HuH-7.5 (cell line): Measurements from ENCODE around the gene TKTL1.
"Not testable (repeated sequence)": the region's sequence is repeated elsewhere in the genome, so short reads cannot be mapped to it uniquely, and the experiment has no call there.

Experiments used
- DNase-seq: peaks from one replicate; pipeline ENCODE4 v3.0.0; 2011; ENCODE audit warnings: low spot score

The TKTL1 gene

DNA sequence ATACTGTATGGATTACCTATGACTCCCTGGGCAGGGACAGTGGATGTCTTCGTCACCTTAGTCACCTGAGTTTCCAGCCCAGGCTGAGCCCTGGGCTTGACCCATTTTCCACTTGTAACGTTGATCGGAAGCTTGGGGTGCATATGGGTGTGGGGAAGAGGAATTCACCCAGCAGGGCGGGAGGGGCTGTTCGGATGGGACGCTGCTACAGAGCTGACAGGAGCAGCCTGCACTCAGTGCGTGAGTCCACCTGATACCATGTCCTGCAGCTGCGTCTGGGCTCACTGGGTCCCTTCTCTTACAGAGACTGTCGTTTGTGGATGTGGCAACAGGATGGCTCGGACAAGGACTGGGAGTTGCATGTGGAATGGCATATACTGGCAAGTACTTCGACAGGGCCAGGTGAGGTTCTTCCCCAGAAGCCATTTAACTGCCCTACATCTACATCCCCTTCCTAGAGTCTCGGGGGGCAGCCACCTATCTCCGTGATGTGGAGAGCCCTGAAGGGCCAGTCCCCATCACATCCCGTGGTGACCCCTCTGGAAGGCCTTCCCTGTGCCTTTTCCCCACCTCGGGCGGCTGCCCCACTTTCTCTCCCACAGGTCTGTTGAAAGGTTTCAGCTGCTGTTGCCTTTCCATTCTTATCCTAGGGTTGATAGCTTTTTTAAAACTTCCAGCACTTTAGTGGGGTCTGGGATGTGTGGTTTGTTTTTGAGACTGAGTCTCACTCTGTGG lies 13.6 kb downstream of the TKTL1 start:
- no peak for DNase-seq

DNA sequence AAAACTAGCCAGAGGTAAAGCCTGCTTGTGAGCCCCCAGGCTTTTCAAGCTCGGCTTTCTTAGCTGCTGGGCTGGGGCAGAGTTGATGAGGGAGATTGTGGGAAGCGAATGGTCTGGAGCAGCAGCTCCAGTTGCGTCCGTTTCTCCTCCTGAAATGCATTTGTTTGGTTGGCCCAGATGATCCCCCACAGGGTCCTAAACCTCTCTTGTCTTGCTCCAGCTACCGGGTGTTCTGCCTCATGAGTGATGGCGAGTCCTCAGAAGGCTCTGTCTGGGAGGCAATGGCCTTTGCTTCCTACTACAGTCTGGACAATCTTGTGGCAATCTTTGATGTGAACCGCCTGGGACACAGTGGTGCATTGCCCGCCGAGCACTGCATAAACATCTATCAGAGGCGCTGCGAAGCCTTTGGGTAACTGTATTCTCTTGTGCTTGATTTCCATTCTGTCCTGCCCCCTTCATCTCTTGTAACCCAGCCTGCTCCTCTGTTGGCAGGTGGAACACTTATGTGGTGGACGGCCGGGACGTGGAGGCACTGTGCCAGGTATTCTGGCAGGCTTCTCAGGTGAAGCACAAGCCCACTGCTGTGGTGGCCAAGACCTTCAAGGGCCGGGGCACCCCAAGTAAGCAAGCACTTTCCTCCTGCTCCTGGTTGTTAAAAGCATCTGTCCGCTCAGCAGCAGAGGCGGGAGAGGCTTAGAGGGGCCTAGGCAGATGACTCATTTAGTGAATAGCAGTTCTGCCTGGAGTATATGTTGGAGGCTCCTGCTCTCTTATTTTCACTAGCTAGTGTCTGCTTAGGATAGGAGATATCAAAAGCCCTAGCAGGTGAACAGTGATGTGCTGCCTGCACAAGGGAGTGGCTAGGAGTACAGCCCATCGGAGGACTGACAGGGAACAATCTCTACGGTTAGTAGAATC lies 15.3 kb downstream of the TKTL1 start:
- DNase-seq: no peak

DNA sequence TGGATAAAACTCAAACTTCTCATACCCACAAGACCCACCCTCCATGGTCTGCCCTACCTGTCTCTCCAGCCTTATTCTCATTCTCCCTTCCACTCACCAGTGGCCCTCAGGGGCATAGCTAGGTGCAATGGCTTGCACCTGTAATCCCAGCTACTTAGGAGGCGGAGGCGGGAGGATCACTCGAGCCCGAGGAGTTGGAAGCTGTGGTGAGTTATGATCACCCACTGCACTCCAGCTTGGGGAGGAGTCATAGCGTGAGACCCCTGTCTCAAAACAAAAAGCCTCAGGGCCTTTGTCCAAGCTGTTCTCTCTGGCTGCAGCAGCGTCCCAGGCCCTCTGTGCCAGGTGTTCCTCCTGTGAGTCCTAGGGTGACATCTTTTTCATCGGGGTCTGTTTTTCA lies 16.5 kb downstream of the TKTL1 start:
- DNase-seq: no peak

DNA sequence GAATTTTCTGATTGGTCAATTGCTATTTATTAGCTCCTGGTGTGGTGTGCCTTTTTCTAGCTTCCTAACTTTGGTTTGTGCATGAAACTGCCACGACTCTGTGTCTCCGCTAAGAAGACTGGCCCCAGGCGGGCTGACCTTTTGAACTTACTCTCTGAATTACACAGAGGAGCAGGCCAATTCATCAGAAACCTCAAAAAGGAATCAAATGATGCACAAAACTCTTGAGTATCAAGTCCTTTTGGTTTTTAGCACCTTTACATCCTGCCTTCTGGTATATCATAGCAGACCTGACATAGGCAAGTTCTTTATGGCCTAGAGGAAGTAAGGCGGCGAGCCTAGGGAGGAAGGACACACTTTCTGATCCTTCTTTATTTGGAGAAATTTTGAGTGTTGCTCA lies 17.6 kb downstream of the TKTL1 start:
- no peak for DNase-seq

DNA sequence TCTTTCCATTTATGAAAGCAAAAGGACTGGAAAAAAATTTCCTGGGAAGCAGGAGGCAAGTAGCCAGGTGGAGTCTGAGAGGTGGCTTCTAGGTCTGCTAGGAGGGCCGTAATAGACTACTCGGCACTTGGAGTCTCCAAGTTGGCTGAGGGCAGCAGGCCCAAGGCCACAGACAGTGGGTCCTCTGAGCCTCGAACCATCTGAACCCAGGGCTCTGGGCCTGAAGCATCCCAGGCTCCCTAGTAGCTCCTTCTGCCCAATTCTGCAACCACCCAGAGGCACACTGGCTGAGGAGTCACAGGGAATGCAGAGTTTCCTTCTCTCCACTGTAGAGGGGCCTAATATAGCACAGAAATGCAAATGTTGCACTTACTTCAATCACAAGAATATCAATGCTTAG lies 19.8 kb downstream of the TKTL1 start:
- DNase-seq: no peak

DNA sequence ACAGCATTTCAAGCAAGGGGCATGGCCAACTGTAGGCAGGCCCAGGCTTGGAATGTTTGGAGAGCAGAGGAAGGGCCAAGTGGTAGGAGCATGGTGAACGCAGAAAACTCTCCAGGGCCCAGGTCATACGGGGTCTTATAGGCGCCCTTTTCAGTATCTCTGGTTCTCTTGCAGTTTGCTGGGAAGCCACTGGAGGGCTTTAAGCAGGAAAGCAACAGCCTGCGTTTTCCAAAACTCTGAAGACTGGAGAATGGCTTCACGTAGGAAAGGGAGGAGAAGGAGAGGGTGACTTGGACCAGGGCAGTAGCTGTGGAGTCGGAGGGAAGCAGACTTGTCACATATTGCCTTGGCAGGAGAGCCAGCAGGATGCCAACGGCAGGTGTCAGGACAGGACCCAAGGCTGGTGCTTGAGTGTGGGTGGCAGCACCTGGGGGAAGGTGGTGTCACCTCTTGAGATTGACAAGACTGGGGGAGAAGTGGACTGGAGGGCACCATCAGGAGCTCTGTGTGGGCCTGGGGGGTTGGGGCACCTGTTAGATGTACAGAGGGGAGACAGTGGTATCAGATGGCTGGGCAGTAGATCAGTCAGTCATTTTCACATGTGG lies 21.9 kb downstream of the TKTL1 start:
- DNase-seq: no peak

DNA sequence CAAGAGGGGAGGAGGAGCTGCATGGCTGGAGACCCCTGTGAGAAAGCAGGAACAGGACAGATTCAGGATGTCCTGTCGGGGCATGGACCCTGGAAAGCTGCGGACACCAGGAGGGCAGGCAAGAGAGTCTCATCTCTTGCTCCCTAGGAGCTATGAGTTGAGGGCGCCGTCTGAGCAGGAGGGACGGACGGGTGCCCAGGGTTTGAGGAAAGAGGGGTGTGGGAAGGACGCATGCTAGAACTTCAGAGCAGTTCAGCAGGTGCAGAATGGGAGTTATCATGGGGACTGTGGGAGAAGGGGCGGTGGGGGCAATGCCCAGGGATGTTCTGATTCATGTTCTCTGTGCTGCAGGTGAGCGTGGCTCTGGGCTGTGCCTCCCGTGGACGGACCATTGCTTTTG lies 24.8 kb downstream of the TKTL1 start:
- DNase-seq: no peak

DNA sequence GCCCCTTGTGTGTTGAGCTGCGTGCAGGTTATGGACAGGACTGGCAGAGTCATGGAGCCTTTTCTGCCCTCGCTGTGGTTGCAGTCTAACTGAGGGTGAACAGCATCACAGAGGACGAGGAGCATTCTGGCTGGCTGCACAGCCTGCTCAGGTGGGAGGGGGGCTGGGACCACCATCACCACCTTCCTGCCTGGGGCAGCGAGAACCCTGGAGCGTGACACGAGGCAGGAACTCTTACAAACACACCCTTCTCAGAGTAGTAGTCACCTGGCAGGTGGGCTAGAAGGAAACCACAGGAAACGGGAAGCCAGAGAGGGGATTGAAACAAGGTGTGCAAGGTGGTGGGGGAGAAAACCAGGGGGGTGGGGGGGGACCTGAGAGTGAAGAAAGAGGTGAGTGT lies 25.6 kb downstream of the TKTL1 start:
- DNase-seq: no peak

DNA sequence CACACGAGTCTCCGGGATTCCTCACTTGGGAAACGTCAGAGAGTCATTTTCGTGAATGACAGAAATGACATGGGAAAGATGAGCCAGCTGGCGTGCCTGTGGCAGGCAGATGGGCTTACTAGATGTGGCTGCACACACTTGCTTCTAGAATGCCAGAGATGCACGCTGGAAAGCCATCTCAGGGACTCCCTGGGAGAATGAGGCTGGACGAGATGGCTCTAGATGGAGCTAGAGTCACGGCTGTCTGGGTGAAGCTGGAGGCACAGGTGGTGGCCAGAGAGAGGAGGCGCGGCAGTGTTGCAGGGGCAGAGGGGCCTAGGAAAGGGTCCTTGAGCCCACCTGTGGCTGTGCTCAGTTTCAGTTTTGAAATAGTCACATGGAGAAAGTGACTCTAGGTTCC lies 26.0 kb downstream of the TKTL1 start:
- DNase-seq: peak; percentile 20

DNA sequence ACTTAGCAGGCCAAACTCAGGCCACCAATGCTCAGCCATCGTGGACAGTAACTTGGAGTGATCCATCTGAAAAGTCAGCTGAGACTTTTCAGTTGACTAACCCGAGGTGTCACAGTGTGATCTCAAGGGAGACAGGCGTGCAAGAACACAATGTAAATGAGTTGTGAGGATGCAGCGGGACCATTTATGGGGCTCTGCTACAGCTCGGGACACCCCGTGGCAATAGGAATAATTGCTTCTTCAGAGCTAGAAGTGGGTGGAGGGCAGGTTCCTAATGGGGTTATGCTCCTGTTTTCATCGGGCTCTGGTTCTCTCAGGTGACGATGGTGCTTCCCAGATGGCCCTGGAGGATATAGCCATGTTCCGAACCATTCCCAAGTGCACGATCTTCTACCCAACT lies 27.3 kb downstream of the TKTL1 start:
- no peak for DNase-seq

DNA sequence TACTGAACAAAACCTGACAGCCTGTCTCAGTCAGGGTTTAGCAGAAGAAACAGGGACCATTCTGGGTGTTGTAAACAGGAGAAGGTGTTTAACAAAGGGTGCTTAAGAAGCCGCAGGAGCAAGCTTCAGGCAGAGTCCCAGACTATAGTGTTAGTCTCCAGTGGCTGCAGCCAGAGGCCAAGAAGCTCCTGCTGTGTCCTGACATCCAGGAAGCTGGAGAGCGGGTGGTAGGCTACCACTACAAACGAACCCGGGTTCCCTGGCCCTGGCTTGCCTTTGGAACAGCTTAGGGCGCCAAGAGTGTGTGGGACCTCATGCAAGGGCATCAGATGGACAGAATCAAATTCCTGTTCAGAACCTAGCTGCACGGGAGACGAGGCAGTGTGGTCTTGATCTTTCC lies 27.9 kb downstream of the TKTL1 start:
- no peak for DNase-seq

DNA sequence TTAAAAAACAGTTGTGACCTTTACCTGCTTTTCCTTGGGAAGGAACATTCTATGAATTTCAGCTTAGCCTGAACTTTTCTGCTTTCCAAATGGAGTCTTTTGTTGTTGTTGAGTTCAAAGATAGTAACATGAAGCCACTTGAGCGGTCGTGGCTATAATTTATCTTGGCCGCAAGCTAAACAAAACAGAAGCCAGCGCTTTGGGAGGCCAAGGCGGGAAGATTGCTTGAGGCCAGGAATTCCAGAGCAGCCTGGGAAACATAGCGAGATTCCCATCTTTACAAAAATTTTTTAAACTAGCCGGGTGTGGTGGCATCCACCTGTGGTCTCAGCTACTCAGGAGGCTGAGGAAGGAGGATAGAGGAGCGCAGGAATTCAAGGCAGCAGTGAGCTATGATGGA lies 29.9 kb downstream of the TKTL1 start:
- no peak for DNase-seq

DNA sequence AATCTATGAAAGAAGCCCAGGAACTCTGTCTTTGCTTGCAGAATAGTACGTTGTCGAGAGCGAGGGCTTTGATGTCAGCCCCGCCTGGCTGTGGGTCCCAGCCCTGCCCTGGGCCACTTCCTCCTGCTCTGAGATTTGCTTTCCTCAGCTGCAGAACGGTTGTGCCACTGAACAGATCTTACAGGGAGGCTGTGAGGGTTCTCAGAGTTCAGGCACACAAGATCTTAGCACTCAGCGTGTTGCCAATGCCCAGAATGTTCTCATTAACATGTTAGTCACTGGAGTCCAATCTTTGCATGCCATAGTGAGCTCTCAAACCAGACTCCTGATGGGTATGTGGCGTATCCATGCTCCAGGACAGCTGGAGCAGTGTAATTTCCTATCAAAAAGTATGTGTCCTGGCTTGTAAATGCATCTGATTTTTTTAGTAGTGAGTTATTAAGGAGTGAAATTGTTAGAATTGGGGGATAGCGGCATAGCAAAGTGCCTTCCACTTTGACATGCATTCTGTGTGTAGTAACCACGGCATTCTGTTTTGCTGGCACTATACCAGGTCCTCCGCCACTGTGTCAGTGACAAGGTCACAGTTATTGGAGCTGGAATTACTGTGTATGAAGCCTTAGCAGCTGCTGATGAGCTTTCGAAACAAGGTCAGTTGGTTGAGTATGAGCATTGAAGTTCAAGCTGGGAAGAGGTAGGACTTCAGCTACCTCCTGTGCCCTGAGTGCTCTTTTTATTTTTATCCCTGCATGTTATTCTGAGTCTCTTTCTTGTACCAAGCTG lies 31.6 kb downstream of the TKTL1 start:
- no peak for DNase-seq

DNA sequence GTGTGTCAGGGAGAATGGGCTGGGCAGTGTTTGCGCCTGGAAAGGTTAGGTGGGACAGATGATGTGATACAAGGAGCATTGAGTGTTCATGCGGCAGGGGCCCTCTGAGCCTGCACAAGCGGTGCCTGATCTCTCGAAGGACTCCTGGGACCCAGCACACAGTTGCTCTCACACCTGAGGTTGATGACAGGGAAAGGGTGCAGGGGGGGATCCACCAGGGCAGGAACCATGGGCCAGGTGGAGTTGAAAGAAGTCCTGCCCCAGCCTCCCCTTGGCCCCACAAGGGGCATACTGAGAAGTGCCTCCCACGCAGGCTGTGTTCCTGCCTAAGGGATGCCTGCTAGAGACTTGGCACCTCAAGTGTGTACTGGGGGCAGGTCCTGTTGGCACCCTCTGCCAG lies 33.1 kb downstream of the TKTL1 start:
- no peak for DNase-seq

DNA sequence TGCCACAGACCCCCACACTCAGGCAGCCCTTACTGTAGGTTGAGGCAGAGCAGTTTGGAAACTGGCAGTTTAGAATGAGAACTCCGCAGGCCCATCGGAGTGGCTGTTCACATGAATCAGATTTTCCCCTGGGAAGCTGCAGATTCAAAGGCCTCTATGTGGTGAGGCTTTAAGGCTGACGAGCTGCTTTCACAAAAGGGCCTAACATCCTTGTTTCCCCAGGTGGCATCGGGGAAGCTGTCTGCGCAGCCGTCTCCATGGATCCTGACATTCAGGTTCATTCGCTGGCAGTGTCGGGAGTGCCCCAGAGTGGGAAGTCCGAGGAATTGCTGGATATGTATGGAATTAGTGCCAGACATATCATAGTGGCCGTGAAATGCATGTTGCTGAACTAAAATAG lies 33.7 kb downstream of the TKTL1 start:
- no peak for DNase-seq

DNA sequence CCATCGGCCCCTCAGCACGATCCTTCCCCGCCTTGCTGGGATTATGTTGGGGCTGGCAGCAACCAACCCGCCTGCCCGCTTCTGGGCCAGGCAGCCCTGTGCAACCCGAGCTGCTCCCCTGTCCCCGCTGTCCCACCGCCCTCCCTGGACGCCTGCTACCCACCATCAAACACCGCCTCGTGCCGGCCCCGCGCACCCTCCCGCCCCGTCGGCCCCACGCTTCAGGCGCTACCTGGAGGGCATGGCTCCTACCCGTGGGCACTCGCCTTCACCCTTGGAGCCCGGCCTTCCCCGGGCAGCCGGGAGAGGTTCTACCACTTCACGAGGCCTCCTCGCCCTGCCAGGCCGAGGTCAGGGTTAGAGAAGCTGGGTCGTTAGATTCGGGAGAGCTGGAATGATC lies 37.0 kb downstream of the TKTL1 start:
- no peak for DNase-seq

DNA sequence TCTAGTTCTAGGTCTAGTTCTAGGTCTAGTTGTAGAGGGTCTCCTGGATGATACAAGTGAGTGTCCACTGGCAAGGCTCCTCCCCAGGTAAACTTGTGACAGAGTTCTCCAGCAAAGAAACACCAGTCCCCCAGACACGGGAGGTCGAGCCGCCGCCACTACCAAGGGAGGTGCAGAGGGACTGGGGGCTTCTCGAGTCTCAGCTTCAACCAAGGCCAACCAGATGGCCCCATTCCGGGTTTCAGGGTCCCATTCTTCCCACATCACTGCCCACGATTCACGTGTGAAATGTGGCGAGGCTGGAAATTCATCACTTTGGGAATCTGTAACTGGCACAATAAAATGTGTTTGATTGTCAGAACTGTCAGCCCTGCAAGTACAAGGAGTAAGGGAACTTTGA lies 37.5 kb downstream of the TKTL1 start:
- no peak for DNase-seq

DNA sequence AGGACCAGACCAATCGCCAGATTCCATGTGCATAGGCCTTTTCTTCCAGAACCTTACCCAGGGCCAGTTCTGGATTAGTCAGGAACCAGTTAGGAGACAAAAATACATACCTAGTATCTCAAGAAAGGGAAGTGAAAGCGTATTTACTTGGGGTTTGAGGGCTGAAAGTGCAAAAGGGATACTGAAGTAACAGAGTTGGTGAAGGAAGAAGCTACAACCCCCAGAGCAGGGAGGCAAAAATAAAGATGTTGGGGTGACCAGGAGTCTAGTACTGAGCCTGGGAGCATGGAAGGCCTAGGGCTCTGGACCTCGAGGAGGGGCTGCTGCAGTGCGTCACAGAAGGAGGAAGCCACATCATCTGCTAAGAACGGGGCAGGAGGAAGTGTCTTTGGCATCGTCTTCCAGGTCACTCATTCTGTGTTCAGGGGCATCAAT lies 38.3 kb downstream of the TKTL1 start:
- DNase-seq: no peak

DNA sequence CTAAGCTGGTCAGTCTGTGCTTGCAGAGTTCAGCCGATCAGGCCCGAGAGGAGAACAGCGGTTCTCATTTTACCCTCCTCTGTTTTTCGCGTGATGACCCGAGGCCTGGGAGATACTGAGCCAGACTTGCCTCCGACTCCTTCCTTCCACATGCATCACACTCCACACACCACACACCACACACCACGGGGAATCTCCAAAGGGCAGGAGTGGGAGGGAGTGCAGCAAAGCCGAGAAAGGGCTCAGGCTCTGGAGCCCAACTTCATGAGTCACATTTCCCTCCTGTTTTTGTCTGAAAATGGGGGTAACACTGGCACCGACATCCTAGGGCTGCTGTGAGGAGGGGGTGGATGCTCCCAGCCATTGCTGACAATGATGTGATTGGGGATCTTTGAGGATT lies 38.9 kb downstream of the TKTL1 start:
- DNase-seq: no peak

DNA sequence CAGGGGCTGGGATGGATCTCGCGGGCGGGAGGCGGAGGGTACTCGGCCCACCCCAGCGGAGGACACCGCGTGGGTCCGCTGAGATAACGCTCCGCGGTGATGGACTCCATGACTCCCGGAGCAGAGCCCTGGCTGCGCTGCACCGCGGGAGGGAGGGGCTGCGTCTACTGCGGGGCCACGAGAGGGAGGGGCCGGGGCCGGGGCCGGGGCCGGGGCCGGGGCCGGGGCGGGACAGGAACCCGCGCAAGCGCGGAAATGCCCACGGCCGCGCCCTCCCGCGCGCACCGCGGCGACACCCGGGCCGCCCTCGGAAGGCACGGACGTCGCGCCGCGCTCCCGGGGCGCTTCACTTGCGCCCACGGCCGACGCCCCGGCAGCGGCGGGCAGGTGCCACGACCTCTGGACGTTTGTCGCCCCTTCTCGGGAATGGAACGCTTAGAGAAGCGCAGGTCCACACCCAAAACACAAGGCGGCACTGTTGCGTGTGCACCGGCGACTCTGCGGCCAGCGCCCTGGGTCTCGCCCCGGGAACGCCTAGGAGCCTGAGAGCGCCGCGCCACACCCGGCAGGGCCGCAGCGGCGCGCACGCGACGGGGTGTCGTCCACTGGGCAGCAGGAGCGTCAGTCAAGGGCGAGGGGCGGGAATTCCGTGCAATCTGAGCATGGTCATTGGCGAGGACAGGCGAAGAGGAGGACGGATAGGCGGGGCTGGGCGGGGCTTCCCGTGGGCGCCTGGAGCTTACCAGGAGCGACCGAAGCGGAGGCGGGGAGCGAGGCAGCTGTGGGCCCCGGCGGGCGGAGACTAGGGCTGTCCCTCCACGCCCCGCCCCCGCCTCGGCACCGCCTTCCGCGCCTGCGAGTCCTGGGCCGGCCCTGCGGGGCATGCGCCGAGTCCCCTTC lies 46.1 kb downstream of the TKTL1 start:
- not testable (repeated sequence) for DNase-seq

DNA sequence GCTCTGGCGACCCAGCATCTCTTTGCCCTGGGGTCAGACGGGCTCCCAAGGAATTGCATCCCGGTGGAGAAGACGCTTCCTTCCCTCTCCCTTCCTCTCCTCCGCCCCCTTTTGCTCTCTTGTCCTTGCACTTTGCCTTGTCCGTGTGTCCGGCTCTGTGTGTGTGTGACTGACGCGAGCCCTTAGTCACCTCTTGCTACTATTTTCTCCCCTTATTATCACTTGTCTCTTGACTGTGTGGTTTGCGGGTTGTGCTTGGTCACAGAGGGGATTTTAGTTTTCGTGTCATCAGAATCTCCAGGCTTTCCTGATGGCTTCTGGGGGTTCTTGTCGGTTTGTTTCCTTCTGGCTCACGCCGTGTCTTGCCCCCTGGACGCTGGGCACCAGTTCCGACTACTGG lies 47.5 kb downstream of the TKTL1 start:
- DNase-seq: not testable (repeated sequence)
